Activated naive CD4-positive, alpha-beta T cell treated with anti-CD3 and anti-CD28 coated beads, Interleukin-2, amount 50 U/mL, for 72 hours (primary cell): ENCODE results near the gene IMPDH1. TPM values are rescaled to one million over a fixed set of nuclear protein-coding genes. Genes with fewer than 3 reads are reported as not detected.

Experiments used
- ATAC-seq, 2 donors: fragments of 150-1000 bp; cut with Tn5 transposase; 2 replicates each; pipeline ENCODE4 v1.10.0; 2021; ENCODE audit warnings: mild to moderate bottlenecking in 2 of 2, moderate library complexity in 2 of 2
- DNase-seq, 2 donors: peaks; one replicate each; pipeline ENCODE4 v3.0.0; 2021 to 2022; ENCODE audit warnings: low spot score in 2 of 2
- H3K27ac Mint-ChIP-seq, 2 donors: one replicate each; pipeline ENCODE4 v1.8.0; 2022; ENCODE audit warnings: mild to moderate bottlenecking in 2 of 2, mixed read lengths in 2 of 2
- H3K36me3 Mint-ChIP-seq, 2 donors: one replicate each; pipeline ENCODE4 v1.8.0; 2022; ENCODE audit warnings: mixed read lengths in 2 of 2
- H3K9me3 Mint-ChIP-seq, 2 donors: one replicate each; pipeline ENCODE4 v1.8.0; 2022; ENCODE audit warnings: mixed read lengths in 2 of 2
- total RNA-seq, 2 donors: library from RNA; stranded (reverse); gene quantifications; one replicate each; pipeline ENCODE4 v1.2.3, GENCODE V29; 2022

Gene IMPDH1
- total RNA-seq, 2 donors from 2014 or later: 29.5 to 66.9 TPM

DNA sequence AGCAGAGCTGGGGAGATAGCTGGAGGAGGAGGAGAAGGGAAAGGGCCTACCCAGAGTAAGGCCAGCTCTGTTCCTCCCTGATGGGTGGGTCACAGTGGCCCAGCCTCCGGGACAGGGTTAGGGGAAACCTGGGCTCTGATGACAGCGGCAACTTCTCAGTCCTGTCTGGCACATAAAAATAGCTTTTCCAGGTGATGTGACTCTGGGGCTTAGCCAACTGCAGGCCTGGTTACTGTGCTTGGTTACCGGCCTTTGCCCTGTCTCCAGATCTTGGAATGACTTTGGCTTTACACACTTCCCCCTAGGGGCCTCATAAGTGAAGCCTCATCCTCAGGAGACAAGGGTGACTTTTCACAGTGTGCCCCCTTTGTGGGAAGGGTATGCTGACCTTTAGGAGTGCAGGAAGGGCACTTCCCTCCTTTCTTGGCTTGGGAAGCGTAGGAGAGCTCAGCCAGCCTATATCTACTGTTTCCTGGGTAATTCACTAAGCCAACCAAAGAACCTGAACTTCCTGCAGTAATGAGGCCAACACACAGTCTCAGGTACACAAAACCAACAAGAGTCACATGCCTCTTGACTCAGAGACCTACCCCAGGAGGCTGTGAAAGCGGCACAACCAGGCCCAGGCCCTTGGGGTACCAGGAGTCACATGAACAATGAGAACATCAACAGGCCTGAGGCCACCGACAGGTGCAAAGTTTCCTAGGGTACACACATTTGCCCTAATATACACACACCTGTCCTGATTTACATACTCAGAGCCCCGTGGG, 34.2 kb upstream of the IMPDH1 start:
- no peaks in the 10 kb centered on the region for H3K36me3 Mint-ChIP-seq
- DNase-seq (no peak), ATAC-seq (peak in 1 of 2 donors; percentile 74)
- no peaks in the 10 kb centered on the region for H3K9me3 Mint-ChIP-seq
- H3K27ac Mint-ChIP-seq: no peak overlapping the region

DNA sequence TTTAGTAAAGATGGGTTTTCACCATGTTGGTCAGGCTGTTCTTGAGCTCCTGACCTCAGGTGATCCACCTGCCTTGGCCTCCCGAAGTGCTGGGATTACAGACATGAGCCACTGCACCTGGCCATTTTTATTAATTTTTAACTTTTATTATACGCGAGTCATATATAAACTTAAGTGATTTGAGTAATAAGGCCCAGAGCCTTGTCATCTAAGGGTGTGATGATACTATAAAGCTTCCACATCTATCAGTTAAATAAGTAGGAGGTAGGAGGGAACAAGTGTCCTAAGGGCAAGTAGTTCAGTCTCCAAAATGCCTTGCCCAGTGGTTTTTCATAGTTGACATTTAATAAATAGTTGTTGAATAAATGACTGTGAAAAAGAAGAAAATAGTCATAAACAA, 32.6 kb upstream of the IMPDH1 start:
- no peaks in the 10 kb centered on the region for H3K36me3 Mint-ChIP-seq
- no peak for ATAC-seq
- no peak for DNase-seq
- H3K9me3 Mint-ChIP-seq: no peaks in the 10 kb centered on the region
- H3K27ac Mint-ChIP-seq: no peak overlapping the region

DNA sequence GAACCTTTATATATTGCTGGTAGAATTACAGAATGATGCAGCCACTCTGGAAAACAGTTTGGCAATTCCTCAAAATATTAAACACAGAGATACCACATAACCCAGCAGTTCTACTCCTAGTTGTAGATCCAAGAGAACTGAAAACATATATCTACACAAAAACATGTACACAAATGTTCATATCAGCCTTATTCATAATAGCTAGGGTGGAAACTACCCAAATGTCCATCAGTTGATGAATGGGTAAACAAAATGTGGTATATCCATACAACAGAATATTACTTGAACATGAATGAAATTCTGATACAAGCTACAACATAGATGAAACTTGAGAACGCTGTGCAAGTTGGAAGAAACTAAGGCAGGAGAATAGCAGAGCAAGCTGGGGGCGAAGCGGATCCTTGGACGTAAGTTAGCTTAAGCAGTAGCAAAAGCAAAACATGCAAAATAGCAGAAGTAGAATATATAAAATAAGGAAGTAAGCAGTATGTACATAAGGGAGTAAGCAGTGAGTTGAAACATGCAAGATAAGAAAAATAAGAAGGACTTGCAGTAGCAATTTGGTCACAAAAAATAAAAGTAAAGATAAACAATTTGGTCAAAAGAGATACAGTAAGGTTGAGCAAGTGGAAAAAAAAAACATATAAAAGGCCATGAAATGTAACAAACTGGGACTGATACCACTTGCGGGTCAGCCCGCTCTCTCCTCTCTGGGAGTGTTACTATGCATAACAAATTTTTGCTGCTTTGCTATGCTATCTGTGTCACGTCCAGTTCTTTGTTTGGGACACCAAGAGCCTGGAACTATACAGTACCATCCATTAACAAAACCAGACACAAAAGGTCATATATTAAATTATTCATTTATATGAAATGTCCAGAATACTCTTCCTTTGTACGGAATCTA, 27.9 kb upstream of the IMPDH1 start:
- Mint-ChIP-seq H3K27ac (peak overlapping the region in 1 of 2 donors; percentile 3), H3K9me3 (no peaks in the 10 kb centered on the region), H3K36me3 (no peaks in the 10 kb centered on the region)
- ATAC-seq (no peak), DNase-seq (no peak)

DNA sequence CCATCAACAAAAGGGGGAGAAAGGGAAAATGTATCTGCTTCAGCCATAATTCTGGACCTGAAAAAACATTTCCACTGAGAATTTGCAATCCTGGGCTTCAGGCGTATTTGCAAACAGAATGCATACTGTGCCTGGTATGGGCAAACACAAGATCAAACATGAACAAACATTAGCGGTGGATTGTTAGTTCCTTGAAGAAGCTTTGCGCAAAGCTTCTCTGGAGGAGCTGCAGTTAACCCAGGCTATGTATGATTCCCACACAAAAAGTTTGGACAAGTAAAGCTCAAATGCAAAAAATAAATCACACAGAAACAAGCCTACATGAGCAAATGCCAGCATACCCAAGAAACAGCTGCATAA, 25.5 kb upstream of the IMPDH1 start:
- ATAC-seq (no peak), DNase-seq (no peak)
- Mint-ChIP-seq H3K36me3 (no peaks in the 10 kb centered on the region), H3K27ac (no peak overlapping the region), H3K9me3 (no peaks in the 10 kb centered on the region)

DNA sequence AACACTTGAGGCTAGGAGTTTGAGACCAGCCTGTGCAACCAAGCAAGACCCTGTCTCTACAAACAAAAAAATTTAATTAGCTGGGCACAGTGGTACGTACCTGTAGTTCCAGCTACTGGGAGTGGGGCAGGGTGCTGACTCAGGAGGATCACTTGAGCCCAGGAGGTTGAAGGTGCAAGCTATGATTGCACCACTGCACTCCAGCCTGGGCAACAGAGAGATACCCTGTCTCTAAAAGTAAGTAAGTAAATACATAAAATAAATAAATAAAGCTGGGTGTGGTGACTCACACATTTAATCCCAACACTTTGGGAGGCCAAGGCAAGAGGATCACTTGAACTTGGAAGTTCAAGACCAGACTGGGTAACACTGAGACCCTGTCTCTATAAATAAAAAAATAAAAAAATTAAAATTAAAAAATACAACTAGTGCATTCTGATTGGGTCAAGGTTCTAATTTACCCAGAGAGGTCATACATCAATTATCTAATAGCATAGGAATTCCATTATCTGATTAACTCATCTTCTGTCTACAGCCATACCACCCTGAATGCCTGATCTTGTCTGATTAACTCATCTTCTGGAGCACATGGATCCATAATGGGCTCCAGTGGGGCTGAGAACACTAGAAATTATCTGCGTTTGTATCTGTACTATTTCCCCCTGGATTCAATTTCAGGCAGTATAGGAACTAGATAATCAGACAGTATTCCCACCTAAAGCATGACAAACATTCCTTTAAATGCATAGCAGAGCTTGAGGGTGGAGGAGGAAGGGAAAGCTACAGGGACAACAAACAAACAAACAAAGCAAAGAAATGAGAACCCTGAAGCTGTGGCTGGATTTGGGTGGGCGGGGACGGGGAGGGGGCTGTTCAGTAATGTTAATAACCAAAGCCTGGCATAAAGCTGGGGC, 24.9 kb upstream of the IMPDH1 start:
- no peaks in the 10 kb centered on the region for H3K9me3 Mint-ChIP-seq
- H3K36me3 Mint-ChIP-seq: no peaks in the 10 kb centered on the region
- ATAC-seq (no peak), DNase-seq (no peak)
- H3K27ac Mint-ChIP-seq: no peak overlapping the region

DNA sequence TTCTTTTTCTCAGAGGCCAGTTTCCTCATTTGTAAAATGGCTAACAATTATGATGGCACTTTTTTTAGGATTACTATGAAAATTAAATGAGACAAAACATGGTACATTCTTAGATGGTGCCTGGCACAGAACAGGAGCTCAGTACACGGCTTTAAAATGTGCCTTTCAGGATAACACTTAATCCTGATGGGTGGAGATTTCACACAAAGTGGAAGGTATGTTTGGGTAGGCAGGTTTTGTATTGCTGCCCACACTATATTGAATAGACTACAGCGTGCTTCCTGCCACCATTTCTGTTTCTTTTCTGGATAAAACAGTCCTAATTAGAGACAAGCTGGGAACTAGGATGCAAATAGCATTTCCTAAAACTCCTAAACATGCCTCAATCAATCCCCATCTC, 22.0 kb upstream of the IMPDH1 start:
- ATAC-seq: no peak
- H3K36me3 Mint-ChIP-seq: no peaks in the 10 kb centered on the region
- no peak overlapping the region for H3K27ac Mint-ChIP-seq
- no peaks in the 10 kb centered on the region for H3K9me3 Mint-ChIP-seq
- no peak for DNase-seq

DNA sequence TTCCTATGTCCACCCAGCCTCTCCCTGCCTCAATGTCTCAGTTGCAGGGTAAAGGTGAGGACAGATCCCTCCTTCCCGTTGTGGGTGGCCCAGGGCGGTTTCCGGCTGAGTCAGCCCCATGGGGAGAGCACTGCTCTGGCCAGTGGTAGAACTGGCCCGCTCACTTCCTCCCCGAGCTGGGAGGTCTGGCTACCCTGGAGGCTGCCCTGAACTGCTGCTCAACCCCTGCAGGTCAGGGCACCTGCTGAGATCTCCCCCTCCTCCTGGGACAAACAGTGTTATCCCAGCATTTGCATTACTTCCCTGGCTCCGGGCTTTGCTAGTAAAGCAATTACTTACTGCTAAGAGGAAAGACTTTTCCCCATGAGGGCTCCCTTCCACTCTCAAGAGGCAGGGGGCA, 21.4 kb upstream of the IMPDH1 start:
- no peaks in the 10 kb centered on the region for H3K36me3 Mint-ChIP-seq
- H3K27ac Mint-ChIP-seq: no peak overlapping the region
- no peaks in the 10 kb centered on the region for H3K9me3 Mint-ChIP-seq
- ATAC-seq (no peak), DNase-seq (no peak)

DNA sequence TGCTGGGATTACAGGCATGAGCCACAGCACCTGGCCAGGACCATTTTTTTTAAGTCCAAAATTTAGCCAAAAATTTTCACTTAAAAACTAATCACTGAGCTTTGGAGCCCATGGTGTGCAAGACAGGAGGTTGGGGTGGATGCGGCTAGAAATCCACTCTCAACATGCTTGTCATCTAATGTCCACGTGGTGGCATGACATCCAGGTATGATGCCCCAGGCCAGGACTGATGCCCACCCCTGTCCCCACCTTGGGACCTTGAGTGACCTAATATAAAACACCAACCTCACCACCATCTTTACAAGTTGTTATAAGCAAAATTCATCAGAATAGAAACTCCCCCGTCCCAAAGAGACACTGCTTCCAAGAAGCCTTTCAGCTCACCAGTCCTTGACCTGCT, 20.4 kb upstream of the IMPDH1 start:
- no peaks in the 10 kb centered on the region for H3K9me3 Mint-ChIP-seq
- H3K36me3 Mint-ChIP-seq: no peaks in the 10 kb centered on the region
- no peak overlapping the region for H3K27ac Mint-ChIP-seq
- no peak for DNase-seq
- ATAC-seq: no peak

DNA sequence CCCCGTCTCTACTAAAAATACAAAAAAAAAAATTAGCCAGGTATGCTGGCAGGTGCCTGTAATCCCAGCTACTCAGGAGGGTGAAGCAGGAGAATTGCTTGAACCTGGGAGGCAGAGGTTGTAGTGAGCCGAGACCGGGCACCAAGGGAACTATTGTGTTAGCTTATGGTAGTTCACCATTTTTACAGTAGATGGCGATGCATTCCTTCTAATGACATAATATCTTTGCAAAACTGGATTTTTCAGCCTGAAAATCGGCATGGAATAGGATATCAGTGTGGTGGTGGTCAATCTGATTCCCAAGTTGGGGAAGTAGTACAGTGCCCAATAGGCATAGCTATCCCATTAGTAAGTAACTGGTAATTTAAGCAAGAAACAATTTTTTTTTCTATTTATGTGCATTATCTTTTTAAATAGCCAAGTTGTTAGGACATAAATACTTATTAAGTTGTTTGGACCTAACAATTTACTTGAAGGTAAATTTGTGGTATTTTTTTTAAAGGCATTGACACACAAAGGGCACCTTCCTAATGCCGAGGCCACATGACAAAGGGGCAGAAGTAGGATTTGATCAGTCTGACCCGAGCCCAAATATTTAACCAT, 17.6 kb upstream of the IMPDH1 start:
- DNase-seq (no peak), ATAC-seq (peak; percentile 61 to 69)
- Mint-ChIP-seq H3K27ac (no peak overlapping the region), H3K36me3 (no peaks in the 10 kb centered on the region), H3K9me3 (no peaks in the 10 kb centered on the region)

DNA sequence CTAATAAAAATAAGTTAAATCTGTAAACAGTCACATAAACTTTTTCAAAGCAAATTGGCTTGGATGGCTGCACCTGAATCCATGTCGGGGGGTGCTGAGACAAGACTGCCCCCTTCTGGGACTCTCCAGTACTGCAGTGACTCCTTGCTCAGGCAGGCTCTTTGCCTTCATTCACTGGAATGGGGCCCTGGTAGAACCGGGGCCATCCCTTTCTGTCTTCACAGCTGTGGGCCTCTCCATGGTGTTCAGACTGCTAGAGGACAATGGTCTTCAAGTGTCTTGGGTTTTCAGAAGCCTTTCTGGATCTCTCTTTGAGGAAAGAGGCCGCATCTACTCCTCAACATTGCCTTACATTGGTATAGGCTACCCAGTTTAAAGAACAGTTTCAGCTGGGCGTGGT, 16.1 kb upstream of the IMPDH1 start:
- H3K36me3 Mint-ChIP-seq: no peaks in the 10 kb centered on the region
- H3K9me3 Mint-ChIP-seq: no peaks in the 10 kb centered on the region
- no peak overlapping the region for H3K27ac Mint-ChIP-seq
- ATAC-seq (peak; percentile 79 to 84), DNase-seq (peak; percentile 73 to 89)

DNA sequence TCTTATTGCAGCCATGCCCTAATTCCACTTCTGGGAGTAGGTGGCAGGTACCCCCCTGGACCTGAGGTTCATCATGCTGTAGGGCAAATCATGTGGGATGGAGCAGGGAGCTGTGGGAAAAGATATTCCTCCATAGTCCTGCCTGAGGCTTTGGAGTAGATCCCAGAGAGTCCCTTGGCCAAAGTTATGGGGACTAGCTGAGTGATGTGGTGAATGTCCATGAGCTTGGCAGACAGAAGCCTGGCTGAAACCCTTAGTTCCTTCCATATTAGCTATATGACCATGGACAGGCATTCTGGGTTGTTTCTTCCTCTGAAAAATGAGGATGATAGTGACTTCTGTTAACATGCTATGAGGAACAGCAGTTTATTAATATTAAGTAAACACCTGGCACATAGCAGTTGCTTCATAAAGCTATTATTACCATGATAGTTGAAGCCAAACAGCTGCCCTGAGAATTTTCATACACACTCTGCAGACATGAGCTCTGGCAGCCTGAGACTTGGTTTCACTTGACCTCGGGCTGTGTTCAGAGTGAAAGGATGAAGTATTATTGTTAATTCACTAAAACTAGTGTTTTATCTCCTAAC, 15.0 kb upstream of the IMPDH1 start:
- no peak overlapping the region for H3K27ac Mint-ChIP-seq
- H3K36me3 Mint-ChIP-seq: no peaks in the 10 kb centered on the region
- ATAC-seq (no peak), DNase-seq (no peak)
- no peaks in the 10 kb centered on the region for H3K9me3 Mint-ChIP-seq

DNA sequence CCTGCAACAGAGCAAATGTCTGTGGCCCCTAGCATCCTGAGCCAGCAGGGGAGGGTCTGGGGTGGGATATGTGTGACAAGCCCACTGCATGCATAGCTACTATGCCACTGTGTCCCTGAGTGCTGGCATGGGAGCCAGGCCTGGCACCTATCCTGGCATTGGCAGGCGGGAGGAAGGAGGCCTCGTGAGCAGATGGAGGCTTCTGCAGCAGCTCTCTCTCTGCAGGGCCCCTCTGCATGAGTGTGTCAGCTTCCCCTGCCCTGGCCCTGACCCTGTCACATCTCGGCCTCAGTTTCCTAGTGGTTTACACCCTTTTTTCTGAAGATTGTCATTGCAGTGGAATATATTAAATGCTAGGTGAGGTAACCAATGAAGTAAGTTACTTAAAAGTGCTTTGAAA, 13.1 kb upstream of the IMPDH1 start:
- ATAC-seq (no peak), DNase-seq (no peak)
- Mint-ChIP-seq H3K36me3 (no peaks in the 10 kb centered on the region), H3K9me3 (no peaks in the 10 kb centered on the region), H3K27ac (no peak overlapping the region)

DNA sequence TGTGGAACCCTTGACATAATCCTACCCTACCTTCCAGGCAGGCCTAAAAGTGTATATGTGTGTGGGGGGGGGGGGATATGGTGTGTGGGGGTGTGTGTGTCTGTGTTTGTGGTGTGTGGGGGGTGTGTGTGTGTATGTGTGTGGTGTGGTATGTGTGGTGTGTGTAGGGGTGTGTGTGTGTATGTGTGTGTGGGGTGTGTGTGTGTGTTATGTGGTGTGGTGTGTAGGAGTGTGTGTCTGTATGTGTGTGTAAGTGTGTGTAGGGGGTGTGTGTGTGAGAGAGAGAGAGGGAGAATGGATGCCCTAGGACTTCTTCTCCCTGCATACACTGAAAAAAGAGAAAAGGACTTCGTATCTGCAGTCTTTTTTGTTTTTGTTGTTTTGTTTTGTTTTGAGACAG, 12.3 kb upstream of the IMPDH1 start:
- Mint-ChIP-seq H3K9me3 (no peaks in the 10 kb centered on the region), H3K36me3 (no peaks in the 10 kb centered on the region), H3K27ac (no peak overlapping the region)
- no peak for ATAC-seq
- DNase-seq: no peak

DNA sequence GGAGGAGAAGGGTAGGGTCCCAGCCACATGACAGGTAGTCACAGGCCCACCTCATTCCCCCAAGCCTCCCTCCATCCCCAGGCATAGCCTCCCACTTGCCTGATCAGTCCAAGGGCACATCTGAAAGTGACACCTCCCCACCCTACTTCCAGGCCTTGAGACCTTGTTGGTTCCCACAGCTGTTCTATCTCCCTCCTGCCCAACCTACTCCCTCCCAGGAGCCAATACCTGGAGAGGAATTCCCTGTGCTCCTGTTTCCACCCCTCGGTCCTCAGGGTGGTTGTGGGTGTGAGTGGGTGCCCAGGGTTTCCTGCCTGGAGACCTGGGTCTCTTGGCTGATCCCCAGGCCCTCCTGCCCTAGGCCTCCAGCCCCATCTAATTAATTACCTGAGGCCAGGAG, 11.6 kb upstream of the IMPDH1 start:
- no peak overlapping the region for H3K27ac Mint-ChIP-seq
- ATAC-seq: no peak
- H3K9me3 Mint-ChIP-seq: no peaks in the 10 kb centered on the region
- DNase-seq: no peak
- H3K36me3 Mint-ChIP-seq: no peaks in the 10 kb centered on the region

DNA sequence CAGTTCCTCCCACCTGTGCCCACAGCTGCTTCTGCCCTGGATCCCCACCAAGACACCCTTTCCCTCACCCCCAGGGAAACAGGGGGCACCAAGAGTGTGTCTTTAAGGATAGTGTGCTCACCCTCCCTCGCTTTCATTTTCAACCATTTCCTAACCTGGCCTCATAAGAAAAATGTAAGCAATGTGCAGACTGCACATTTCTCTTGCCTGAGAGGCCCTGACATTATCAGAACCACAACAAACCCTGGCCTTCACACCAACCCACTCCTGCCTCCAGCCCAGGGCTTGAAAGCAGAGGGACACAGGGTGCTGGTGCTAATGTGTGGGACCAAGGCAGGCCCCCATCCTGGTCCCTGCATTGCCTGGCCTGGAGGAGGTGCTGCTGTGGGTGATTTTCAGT, 11.0 kb upstream of the IMPDH1 start:
- ATAC-seq (no peak), DNase-seq (no peak)
- H3K27ac Mint-ChIP-seq: peak overlapping the region; percentile 27 to 34
- no peaks in the 10 kb centered on the region for H3K9me3 Mint-ChIP-seq
- no peaks in the 10 kb centered on the region for H3K36me3 Mint-ChIP-seq

DNA sequence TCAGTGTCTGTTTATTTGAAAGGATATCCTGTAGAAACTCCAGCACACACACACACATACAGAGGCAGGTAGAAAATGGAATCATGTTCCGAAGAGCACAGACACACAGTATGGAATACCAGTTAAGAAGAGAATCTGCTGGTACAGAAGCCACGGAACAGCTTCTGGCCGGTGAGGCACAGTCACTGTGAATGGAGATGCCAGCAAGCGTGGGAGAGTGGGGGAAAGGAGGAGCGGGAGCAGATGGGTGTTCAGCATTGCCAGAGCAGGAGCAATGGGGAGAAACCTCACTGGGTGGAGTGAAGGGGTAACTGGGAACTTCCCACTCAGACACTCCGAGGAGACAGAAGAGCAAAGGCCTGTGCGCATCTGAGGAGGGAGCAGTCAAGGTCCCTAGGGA, 9.5 kb upstream of the IMPDH1 start:
- ATAC-seq: no peak
- no peaks in the 10 kb centered on the region for H3K9me3 Mint-ChIP-seq
- no peaks in the 10 kb centered on the region for H3K36me3 Mint-ChIP-seq
- no peak for DNase-seq
- H3K27ac Mint-ChIP-seq: peak overlapping the region in 1 of 2 donors; percentile 40
